B cell (primary cell): Measurements from ENCODE around the gene BBX. TPM values are rescaled to one million over a fixed set of nuclear protein-coding genes. Genes with fewer than 3 reads are reported as not detected.

Experiments
- ATAC-seq: fragments of 200-7000 bp; cut with Tn5 transposase; one replicate; pipeline ENCODE4 v1.10.0; 2021; ENCODE audit warnings: low read depth, mild to moderate bottlenecking, moderate number of reproducible peaks, moderate library complexity
- CTCF ChIA-PET: fragments of 350-600 bp; sonication (Branson Sonifier 250); formaldehyde crosslinking; loops from one replicate; lab custom pipeline; 2021; ENCODE audit warnings: antibody characterized with exemption, inconsistent platforms; lab: Charles Lee
- POLR2A ChIA-PET: fragments of 350-600 bp; sonication (Branson Sonifier 250); formaldehyde crosslinking; loops from one replicate; lab custom pipeline; 2021; ENCODE audit warnings: antibody characterized with exemption; lab: Charles Lee
- DNase-seq: peaks from one replicate; pipeline ENCODE4 v3.0.0; 2013
- H2AFZ ChIP-seq: 2 replicates; pipeline ENCODE4 v1.6.1; 2012; ENCODE audit warnings: mild to moderate bottlenecking, low read depth, low read length; ENCODE audit not compliant: insufficient read depth, poor library complexity, severe bottlenecking
- H3K27ac ChIP-seq, 2 donors: 1 replicate in 1 of 2; 2 replicates in 1 of 2; pipeline ENCODE4 v1.5.1; 2012 to 2013; ENCODE audit warnings: low read length in 2 of 2, mild to moderate bottlenecking in 2 of 2, moderate library complexity in 1 of 2
- H3K27me3 ChIP-seq, 4 experiments: fragments of 200-600 bp in 1 of 4; sonication (generic) in 1 of 4; replicated peaks in 1 of 4; 1 replicate in 2 of 4; 2 replicates in 2 of 4; pipeline versions ENCODE4 v1.6.1 to v1.7.0; 2013 to 2016; ENCODE audit warnings: low read length in 3 of 4, mild to moderate bottlenecking in 2 of 4, mixed read lengths in 1 of 4, moderate library complexity in 1 of 4; ENCODE audit not compliant: insufficient read depth in 4 of 4, control insufficient read depth in 3 of 4; ENCODE audit errors: control extremely low read depth in 1 of 4
- H3K36me3 ChIP-seq, 2 experiments: replicated peaks in 1 of 2; 1 replicate in 1 of 2; 2 replicates in 1 of 2; pipeline versions ENCODE4 v1.6.1 to v1.7.1; 2013; ENCODE audit warnings: low read length in 1 of 2; ENCODE audit not compliant: insufficient read depth in 2 of 2, control insufficient read depth in 1 of 2; ENCODE audit errors: control extremely low read depth in 1 of 2, extremely low read depth in 1 of 2
- H3K4me1 ChIP-seq, 2 donors: fragments of 200-600 bp in 1 of 2; sonication (generic) in 1 of 2; 1 replicate in 1 of 2; 2 replicates in 1 of 2; pipeline versions ENCODE4 v1.5.1 to v1.6.1; 2013 to 2017; ENCODE audit warnings: low read length in 2 of 2; ENCODE audit not compliant: control insufficient read depth in 2 of 2, insufficient read depth in 2 of 2
- H3K4me2 ChIP-seq: replicated peaks from 2 replicates; pipeline ENCODE3; 2012; ENCODE audit warnings: mild to moderate bottlenecking, low read depth, low read length; ENCODE audit not compliant: poor library complexity, severe bottlenecking
- H3K4me3 ChIP-seq, 5 experiments: fragments of 200-600 bp in 1 of 5; sonication (generic) in 1 of 5; 1 replicate in 3 of 5; 2 replicates in 2 of 5; pipeline versions ENCODE4 v1.5.1 to v1.7.0; 2011 to 2016; ENCODE audit warnings: low read length in 4 of 5, mild to moderate bottlenecking in 4 of 5, low read depth in 2 of 5, control low read depth in 1 of 5, moderate library complexity in 1 of 5; ENCODE audit not compliant: insufficient read depth in 1 of 5; ENCODE audit errors: control extremely low read depth in 1 of 5, extremely low read depth in 1 of 5
- H3K79me2 ChIP-seq: fragments of 200-600 bp; sonication (generic); one replicate; pipeline ENCODE4 v1.6.0; 2016; ENCODE audit warnings: low read length; ENCODE audit not compliant: control insufficient read depth, insufficient read depth
- H3K9ac ChIP-seq: fragments of 200-600 bp; sonication (generic); 2 replicates; pipeline ENCODE4 v1.6.1; 2017; ENCODE audit warnings: mild to moderate bottlenecking, low read length, moderate library complexity
- H3K9me3 ChIP-seq, 3 donors: one replicate each; pipeline versions ENCODE4 v1.6.1 to v1.7.1; 2013; ENCODE audit warnings: low read length in 2 of 3; ENCODE audit not compliant: control insufficient read depth in 2 of 3, insufficient read depth in 1 of 3; ENCODE audit errors: control extremely low read depth in 1 of 3
- H4K20me1 ChIP-seq: 2 replicates; pipeline ENCODE4 v1.6.0; 2012; ENCODE audit warnings: mild to moderate bottlenecking, low read length; ENCODE audit not compliant: insufficient read depth, control insufficient read depth, poor library complexity, severe bottlenecking
- H3K27ac Mint-ChIP-seq: one replicate; pipeline ENCODE4 v1.8.0; 2021; ENCODE audit warnings: mixed read lengths
- H3K27me3 Mint-ChIP-seq: one replicate; pipeline ENCODE4 v1.8.0; 2021; ENCODE audit warnings: mixed read lengths
- H3K4me1 Mint-ChIP-seq: one replicate; pipeline ENCODE4 v1.8.0; 2021; ENCODE audit warnings: mixed read lengths
- H3K4me3 Mint-ChIP-seq: one replicate; pipeline ENCODE4 v1.8.0; 2021; ENCODE audit warnings: mixed read lengths
- H3K9me3 Mint-ChIP-seq: one replicate; pipeline ENCODE4 v1.8.0; 2022; ENCODE audit warnings: mixed read lengths; ENCODE audit not compliant: insufficient read depth
- EZH2 ChIP-seq: IDR thresholded peaks from 2 replicates; pipeline ENCODE4 v1.6.1; 2012; ENCODE audit warnings: borderline replicate concordance, low read depth, mild to moderate bottlenecking, moderate library complexity, low read length; ENCODE audit not compliant: insufficient read depth, poor library complexity, severe bottlenecking
- WGBS: methylation state at CpG from one replicate; pipeline ENCODE4 v1.1.5; 2013; ENCODE audit warnings: missing lambda C conversion rate; ENCODE audit not compliant: insufficient coverage; 5-methylcytosine and 5-hydroxymethylcytosine counted together
- intact Hi-C: fragments of 100-400 bp; cut with micrococcal nuclease; formaldehyde crosslinking; loops from one replicate; pipeline ENCODE4 v1.10.0; 2022
- polyA plus RNA-seq: library from polyadenylated mRNA; depleted of rRNA; stranded (reverse); fragments of >200 nt; gene quantifications from 2 replicates; pipeline ENCODE4 v1.2.3, GENCODE V29; 2012
- total RNA-seq, 2 donors: library from RNA; stranded (reverse); fragments of 120-200 nt in 1 of 2; gene quantifications; 1 replicate in 1 of 2; 2 replicates in 1 of 2; pipeline versions ENCODE4 v1.2.3 to v1.2.4, GENCODE V29; 2013 to 2022
- TF ChIP-seq, protein P1 (sequence below): fragments of 200-600 bp; IDR thresholded peaks from one replicate; pipeline ENCODE4 v1.8.0; 2022; ENCODE audit warnings: antibody characterized with exemption, mild to moderate bottlenecking

BBX gene
- total and polyA plus RNA-seq, 2 donors (not counting 1 experiment from before 2014, with no cell fraction given), result 27.8 to 133 TPM

DNA sequence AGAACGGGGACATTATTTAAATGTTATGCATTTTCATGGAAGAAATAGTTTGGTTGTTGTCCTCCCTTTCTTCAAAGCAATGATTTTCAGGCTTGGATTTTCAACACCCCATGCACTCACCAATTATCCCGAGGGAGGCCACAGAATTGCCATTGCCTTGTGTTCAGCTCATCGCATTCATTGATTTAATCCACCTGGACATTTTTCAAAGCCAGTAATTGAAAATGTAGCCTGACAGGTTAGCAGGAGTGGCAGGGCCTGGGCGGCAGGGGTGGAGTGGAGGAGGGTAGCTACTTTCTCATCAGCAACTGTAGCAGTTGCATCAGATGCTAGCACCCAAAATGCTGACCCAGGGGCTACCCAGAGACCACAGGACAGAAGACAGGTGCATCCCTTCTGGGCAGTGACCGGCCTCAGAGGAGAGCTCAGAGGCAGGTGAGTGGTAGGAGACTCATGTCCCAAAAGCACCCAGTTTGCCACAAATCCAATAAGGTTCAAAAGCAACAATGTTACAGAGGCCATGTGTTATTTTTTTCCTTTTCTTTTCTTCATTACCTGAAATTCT, 325.7 kb downstream of the BBX start:
- no peak for ATAC-seq
- H3K4me3 Mint-ChIP-seq, result no peak overlapping the region
- Histone ChIP-seq H3K27ac (no peak overlapping the region), H2AFZ (no peak overlapping the region), H3K9ac (no peak overlapping the region), H3K9me3 (peaks cover 1 to 3% (median 2%) of the 10 kb centered on the region in 3 donors), H3K4me3 (no peak overlapping the region), H4K20me1 (no peaks in the 10 kb centered on the region), H3K4me1 (no peaks in the 10 kb centered on the region), H3K4me2 (no peak overlapping the region), H3K27me3 (peaks cover 0 to 3% (median 0%) of the 10 kb centered on the region in 4 experiments), H3K36me3 (no peaks in the 10 kb centered on the region), H3K79me2 (no peaks in the 10 kb centered on the region)
- no peak overlapping the region for H3K27ac Mint-ChIP-seq
- H3K9me3 Mint-ChIP-seq, result peaks cover 6% of the 10 kb centered on the region
- H3K27me3 Mint-ChIP-seq, result peaks cover 17% of the 10 kb centered on the region
- intact Hi-C loops, result loop anchor here (5.0 kb wide), 1 partner anchor 611 kb away; no protein-coding TSS in a partner anchor
- 88% methylated on average over 1 of the region's 5 CpGs for WGBS
- no peak for TF ChIP-seq EZH2
- DNase-seq, result no peak
- ChIA-PET POLR2A (interaction anchor here (0.6 kb wide), 1 partner anchor 611 kb away, joined by 5 read pairs; no protein-coding TSS in a partner anchor), CTCF (interaction anchor here (0.6 to 2.0 kb wide), 4 partner anchors 21 to 188 kb away, joined by 3 to 7 read pairs (median 4); no protein-coding TSS in a partner anchor)
- no peaks in the 10 kb centered on the region for H3K4me1 Mint-ChIP-seq

- no peak for ATAC-seq
- no peak overlapping the region for H3K27ac ChIP-seq
- peaks cover 1 to 3% (median 2%) of the 10 kb centered on the region in 3 donors for H3K9me3 ChIP-seq
- intact Hi-C loops, result no loop called here
- H3K79me2 ChIP-seq, result no peaks in the 10 kb centered on the region
- no peak overlapping the region for H3K4me3 ChIP-seq
- H4K20me1 ChIP-seq, result no peaks in the 10 kb centered on the region
- H3K4me1 Mint-ChIP-seq, result no peaks in the 10 kb centered on the region
- CTCF ChIA-PET, result interaction anchor here (0.7 to 1.3 kb wide), 4 partner anchors 18 to 614 kb away, joined by 3 to 5 read pairs (median 3); no protein-coding TSS in a partner anchor
- H3K27me3 Mint-ChIP-seq, result peaks cover 14% of the 10 kb centered on the region
- H3K4me3 Mint-ChIP-seq, result no peak overlapping the region
- DNase-seq, result no peak
- no peaks in the 10 kb centered on the region for H3K4me1 ChIP-seq
- no CpG with 5 or more reads among the region's 2 CpGs for WGBS
- no peak for TF ChIP-seq EZH2
- TF ChIP-seq, protein P1, sequence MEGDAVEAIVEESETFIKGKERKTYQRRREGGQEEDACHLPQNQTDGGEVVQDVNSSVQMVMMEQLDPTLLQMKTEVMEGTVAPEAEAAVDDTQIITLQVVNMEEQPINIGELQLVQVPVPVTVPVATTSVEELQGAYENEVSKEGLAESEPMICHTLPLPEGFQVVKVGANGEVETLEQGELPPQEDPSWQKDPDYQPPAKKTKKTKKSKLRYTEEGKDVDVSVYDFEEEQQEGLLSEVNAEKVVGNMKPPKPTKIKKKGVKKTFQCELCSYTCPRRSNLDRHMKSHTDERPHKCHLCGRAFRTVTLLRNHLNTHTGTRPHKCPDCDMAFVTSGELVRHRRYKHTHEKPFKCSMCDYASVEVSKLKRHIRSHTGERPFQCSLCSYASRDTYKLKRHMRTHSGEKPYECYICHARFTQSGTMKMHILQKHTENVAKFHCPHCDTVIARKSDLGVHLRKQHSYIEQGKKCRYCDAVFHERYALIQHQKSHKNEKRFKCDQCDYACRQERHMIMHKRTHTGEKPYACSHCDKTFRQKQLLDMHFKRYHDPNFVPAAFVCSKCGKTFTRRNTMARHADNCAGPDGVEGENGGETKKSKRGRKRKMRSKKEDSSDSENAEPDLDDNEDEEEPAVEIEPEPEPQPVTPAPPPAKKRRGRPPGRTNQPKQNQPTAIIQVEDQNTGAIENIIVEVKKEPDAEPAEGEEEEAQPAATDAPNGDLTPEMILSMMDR, result no peak
- no peaks in the 10 kb centered on the region for H3K36me3 ChIP-seq
- H3K9ac ChIP-seq, result no peak overlapping the region
- H3K4me2 ChIP-seq, result no peak overlapping the region
- peaks cover 6% of the 10 kb centered on the region for H3K9me3 Mint-ChIP-seq
- no peak overlapping the region for H2AFZ ChIP-seq
- POLR2A ChIA-PET, result no interaction called here
- H3K27me3 ChIP-seq, result peaks cover 0 to 3% (median 0%) of the 10 kb centered on the region in 4 experiments
- H3K27ac Mint-ChIP-seq, result no peak overlapping the region
These were observed 327.9 kb downstream of the BBX start for GRCh38 chr3:107850681-107851080.
